Ishikawa (cell line): ENCODE measurements around the gene INHBC.

ENCODE experiments used
- EGR1 ChIP-seq: IDR thresholded peaks from 2 replicates; pipeline ENCODE4 v1.6.1; 2012
- EP300 ChIP-seq: IDR thresholded peaks from 2 replicates; pipeline ENCODE4 v1.6.1; 2012; ENCODE audit warnings: borderline replicate concordance
- REST ChIP-seq: IDR thresholded peaks from 2 replicates; pipeline ENCODE4 v1.6.1; 2012; ENCODE audit warnings: low read depth, mild to moderate bottlenecking

GRCh38 chr12:57461276-57461916 lies 26.8 kb downstream of the INHBC start:
- TF ChIP-seq EP300, result 0 out of 2 replicates have a peak, but pooled peaks have one; percentile 14
- no peak for TF ChIP-seq REST
- no peak for TF ChIP-seq EGR1
